Measurements from ENCODE around the gene PIAS1.
"Not testable (repeated sequence)": the region's sequence is repeated elsewhere in the genome, so short reads cannot be mapped to it uniquely, and the experiment has no call there.

Gene PIAS1

DNA sequence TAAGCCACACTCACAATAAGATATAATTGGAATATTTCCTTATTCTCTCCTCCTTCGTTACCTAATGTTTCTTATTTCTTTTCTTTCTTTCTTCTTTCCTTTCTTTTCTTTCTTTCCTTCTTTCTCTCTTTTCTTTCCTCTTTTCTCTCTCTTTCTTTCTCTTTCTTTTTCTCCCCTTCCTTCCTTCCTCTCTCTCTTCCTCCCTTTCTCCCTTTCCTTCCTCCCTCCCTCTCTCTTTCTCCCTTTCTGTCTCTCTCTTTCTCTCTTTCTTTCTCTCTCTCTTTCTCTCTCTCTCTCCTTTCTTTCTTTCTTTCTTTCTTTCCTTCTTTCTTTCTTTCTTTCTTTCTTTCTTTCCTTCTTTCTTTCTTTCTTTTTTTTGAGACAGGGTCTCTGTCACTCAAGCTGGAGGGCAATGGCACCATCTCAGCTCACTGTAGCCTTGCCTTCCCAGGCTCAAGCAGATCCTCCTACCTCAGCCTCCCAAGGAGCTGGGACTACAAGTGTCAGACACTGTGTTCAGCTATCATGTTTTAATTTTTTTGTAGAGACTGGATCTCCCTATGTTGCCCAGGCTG is 19.3 kb upstream of the PIAS1 start:
- no peak for FAIRE-seq

DNA sequence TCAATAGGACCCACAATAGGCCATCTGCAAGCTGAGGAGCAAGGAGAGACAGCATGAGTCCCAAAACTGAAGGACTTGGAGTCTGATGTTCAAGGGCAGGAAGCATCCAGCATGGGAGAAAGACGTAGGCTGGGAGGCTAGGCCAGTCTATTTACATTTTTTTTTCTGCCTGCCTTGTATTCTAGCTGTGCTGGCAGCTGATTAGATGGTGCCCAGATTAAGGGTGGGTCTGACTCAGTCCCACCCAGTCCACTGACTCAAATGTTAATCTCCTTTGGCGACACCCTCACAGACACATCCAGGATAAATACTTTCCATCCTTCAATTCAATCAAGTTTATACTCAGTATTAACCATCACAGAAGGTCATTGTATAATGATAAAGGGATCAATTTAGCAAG is 15.9 kb upstream of the PIAS1 start:
- FAIRE-seq, result no peak

DNA sequence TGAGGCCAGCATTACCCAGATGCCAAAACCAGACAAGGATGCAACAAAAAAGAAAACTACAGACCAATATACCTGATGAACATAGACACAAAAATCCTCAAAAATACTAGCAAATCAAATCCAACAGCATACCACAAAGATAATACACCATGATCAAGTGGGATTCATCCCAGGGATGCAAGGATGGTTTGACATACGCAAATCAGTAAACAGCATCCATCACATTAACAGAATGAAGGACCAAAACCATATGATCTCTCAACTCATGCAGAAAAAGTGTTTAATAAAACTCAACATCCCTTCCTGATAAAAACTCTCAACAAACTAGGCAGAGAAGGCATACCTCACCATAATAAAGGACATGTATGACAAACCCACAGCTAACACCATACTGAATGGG is 14.0 kb upstream of the PIAS1 start:
- FAIRE-seq, result no peak

DNA sequence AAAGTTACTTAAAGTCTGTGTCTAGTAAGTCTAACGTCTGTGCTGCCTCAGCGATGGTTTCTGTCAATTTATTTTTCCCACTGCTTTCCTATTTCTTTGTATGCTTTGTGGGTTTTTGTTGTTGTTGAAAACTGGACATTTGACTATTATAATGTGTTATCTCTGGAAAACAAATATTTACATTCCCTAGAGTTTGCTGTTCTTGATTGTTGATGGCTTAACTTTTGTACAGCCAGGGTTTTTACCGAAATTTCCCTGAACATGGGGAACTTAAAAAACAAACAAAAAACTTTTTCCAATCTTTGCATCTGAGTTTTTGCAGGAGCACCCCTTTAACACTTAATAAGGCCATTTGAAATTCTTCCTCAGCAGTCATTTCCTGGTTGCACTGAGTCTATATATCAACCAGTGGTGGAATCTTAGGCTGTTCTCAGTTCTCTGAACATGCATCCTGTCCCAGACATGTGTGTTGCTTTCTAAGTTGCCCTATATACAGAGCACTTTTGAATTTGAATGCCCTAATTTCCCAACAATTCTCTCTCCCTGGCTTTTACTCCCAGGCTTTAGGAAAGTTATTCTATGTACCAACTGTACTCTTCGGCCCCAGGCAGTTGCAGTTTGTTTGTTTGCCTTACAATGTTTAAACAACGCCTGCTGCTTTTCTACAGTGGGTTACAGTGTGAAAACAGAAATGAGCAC is 11.8 kb upstream of the PIAS1 start:
- FAIRE-seq, result no peak

DNA sequence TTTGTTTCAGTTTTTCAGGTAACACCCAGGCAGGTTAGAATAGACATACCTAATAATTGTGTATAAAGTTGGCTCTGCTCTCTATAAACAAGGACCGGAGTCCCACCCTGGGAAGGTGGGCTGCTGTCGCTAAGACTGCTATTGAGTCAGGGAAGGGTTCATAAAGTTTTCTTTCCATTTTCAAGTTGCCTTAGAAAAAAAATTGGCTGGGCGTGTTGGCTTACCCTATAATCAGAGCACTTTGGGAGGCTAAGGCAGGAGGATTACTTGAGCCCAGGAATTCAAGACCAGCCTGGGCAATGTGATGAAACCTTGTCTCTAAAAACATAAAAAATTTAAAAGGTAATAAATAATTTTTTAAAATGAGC is 11.3 kb upstream of the PIAS1 start:
- no peak for FAIRE-seq

DNA sequence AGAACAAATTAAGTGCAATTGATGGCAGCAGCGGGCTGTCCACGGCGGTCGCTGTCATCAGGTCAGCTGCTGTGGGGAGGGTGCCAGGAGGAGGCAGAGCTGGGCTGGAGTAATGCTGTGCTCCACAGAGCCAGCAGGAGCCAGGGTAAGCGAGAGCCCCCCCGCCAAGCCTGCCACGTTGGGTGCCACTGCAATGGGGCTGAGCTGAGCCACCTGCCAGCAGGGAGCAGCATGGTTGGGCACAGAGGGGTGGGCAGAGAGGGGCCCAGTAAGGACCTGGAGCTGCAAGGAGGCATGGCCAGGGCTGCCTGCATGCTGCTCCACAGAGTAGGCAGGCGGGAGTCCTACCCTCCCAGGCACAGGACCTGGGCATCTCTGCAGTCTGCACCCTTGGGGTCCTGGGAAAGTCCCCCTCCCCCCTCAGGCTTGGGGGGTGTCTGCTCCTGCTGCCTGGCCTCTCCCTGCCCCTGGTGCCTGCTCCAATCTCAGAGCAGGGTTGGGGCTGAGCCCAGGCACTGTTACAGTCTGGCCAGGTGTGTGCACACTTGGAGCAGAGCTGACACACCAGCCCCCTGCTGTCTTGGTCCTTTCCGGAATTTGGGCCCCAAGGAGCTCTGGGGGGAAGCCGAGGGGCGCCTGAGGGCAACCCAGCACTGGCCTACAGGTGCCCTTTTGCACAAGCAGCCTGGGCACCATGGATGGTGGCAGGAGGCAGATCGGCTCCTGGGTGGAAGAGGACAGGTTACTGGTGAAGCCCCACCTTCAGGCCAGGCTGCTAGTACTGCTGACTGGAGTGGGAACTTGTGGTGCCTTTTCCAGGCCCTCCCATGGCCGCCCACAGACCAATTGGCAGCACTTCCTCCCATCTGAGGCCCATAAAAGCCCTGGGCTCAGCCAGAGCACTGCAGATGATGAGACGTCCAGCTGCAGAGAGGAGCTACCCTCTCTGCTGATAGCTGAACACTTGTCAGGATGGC is 8.5 kb upstream of the PIAS1 start:
- no peak for FAIRE-seq

DNA sequence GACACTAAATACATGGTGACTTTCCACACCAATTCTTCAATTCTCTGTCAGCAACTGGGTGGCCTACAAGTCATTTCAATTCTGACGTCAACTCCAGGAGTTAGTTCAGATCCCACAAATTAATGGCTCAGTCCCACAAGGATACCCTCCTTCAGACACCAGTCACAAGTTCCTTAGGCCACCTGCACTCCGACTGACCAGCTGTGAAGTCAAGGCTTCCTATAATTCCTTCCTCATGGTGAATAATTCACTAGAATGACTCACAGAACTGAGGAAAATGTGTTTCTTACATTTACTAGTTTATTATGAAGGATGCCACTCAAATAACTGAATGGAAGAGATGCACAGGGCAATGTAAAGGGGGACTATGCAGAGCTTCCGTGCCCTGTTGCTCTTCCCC is 6.3 kb upstream of the PIAS1 start:
- no peak for FAIRE-seq

DNA sequence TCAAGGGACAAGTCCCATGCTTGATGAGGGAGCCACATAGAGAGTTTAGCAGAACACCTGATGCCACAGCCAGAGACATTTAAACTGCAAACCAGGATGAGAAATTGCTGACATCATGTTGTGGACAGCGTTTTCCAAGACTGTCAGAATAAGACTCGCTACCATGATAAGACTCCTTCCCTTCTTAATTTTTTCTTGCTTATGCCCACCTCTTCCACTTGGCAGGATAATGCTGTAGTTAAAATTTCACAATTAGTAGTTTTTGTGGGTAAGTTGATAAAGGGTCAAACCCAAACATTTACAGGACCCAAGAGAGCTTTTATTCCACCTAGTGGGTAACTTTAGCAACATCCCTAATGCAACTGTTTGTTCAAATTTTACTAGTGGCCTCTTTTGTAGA is 3.0 kb upstream of the PIAS1 start:
- FAIRE-seq, result no peak

DNA sequence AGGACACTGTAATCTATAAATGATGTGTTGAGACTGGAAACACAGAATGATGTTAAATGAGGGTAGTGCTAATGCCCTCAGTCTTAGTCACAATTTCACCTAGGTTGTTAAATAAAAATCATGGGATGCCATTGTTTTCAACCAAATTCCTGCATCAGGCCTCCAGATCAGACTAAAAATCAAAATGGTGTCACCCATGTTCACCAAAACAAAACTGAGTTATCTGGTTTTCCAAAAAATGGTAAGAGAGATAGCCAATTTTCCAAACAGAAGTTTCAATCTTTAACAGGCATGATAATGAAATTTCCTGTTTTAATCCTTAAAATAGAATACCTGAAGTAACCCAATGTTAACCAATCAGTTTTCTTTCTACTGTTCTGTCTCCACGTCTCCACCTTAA is 2.2 kb upstream of the PIAS1 start:
- FAIRE-seq, result no peak

DNA sequence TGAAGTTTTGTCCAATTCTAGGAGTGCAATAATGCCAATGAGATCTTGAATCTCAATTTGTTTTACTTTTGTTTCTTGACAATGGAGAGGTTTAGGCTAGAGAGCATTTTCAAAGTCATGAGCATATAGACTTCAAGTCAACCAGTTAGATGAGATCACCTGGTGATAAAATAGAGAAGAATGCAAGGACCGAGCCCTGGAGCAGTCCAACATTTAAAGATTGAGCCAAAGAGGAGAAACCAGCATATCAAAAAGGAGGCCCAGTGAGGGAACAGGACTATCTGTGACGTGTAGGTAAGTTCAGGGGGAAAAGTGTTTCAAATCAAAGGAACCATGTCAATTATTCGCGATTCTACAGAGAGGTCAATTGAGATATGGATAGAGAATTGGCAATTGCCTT is 1.7 kb upstream of the PIAS1 start:
- FAIRE-seq, result no peak

DNA sequence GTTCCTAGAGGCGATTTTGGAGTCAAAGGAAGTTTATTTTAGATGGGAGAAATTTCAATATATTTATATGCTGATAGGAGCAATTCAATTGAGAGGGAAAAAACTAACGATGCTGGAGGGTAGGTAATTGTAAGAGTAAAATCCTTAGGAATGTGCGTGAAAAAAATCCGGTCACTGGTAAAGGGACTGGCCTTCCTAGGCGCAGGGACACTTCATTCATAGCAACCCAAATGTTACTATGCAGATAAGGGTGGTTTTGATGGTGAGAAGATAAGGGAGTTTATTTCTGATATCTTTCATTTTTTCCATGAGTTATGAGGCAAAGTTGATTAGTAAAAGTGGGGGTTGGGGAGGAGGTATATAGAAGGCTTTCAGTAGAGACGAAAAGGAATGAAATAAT is 1.1 kb upstream of the PIAS1 start:
- FAIRE-seq, result no peak

DNA sequence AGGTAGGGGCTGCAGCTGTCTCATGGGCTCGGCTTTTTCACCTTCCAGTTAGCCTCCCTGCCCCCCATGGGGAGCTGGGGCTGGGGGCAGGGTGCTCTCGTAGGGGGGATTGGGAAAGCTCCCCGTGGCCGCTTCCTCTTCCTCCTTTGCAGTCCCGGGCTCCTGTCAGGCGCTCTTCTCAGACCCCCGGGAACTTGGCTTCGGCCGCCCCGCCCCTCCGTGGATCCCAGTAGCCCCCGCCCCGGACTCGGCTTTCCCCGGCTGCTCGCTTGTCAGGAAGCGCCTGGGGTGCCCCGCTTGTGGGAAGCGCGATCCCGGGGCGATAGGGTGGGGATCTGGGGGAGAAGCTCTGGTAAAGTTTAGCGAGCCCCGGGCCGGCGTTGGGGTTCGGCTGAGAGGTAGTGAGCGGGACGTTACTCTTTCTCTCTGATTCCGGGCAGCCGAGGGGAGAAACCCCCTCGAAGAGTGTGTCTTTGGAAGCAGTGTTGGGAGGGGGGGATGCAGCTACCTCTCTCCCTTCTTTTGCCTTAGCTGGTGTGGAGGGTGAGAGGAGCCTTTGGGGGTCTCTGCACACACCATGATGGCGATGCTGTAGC is 611 bp downstream of the PIAS1 start:
- no peak for FAIRE-seq

DNA sequence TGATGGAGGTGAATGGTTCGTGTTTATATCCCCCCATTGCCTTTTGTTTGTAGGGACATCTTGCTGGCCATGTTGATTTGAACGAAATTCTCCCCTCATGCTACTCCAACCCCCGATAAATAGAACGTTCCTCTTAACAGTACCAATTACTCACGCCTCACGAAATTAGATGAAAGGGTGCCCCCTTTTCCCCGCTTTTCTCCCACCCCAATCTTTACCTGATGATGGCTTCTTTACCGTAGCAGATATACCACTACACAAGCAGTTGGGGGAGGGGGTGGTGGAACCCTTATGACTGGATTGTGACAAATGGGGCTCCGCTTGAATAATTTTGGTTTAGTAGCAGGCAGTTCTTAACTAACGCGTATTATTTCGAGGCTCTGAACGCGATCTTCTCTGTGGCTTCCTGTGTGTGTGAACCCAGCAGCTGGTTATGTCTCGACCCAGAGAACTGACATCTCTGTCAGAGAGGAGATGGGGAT is 1.1 kb downstream of the PIAS1 start:
- no peak for FAIRE-seq

DNA sequence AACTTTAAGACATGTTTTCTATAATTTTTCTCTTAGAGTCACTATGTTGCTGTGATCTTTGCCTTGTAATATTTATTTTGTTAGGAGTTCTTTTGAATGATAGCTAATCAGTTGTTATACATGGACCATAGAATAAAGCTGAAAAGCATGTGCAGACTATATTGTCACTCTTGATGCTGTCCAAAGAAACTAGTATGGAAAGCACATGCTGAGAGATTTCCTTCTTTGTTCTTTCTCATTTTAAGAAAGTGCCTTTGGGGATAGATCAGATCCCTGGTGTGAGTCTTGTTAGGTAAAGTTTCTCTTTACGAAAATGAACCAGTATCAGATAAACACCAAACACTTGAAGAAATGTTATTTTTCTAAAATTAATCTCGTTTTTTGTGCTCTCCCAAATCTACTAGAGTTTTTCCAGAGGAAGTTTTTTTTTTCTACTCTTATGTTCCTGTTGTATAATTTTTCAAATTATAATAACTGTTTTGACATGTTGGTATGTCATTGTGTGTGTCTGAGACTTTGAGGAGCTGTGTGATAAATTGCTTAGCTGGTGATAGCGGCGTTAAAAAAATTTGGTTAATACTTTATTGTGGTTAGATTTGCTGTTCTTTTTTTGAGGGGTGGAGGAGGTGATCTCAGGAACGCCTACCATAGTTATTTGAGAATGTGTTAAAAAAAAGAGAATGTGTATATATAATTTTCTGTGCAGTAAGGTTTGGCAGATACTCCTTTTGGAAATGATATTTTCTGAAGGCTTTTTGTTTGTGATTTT is 2.2 kb downstream of the PIAS1 start:
- FAIRE-seq, result no peak

DNA sequence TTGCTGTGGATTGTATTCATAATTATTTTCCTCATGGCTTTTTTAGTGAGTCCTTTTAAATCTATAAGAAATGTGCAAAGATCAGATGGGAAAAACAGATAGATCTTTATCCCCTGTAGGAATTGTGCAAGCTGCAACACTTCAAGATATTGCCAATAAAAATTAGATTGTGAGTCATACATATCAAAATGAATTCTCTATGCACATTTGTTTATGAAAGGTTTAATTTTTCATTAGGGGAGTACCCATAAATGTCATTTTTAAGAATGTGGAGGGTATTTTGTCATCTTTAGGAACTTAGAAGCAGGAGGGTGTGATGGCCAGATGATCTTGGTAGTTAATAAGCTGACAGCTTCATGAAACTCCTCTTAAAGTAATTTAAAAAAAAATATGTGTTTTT is 2.9 kb downstream of the PIAS1 start:
- no peak for FAIRE-seq

DNA sequence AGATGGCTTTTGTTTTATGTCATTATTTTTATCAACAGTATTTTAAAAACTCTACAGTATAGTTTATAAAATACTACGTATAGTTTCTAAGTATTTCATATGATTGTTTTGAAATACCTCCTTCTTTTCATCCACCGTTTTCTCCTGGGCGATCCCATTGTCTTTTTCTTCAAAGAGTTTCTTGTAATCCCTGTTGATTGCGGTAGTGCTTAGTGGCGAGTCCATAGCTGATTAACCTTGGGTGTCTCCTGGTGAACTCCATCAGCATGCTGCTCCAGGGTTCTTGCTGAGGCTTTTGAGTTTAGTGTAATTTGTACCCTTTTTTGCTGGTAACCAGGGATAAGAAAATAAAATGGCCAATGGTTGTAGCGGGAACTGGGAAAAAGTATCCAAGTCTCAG is 3.6 kb downstream of the PIAS1 start:
- no peak for FAIRE-seq

DNA sequence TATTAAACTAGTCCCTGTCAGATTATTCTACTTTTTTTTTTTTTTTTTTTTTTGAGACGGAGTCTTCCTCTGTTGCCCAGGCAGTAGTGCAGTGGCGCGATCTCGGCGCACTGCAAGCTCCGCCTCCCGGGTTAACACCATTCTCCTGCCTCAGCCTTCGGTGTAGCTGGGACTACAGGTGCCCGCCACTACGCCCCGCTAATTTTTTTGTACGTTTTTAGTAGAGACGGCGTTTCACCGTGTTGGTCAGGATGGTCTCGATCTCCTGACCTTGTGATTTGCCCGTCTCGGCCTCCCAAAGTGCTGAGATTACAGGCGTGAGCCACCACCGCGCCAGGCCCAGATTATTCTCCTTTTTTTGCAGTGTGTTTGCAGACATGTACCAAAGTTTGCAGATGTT is 4.9 kb downstream of the PIAS1 start:
- not testable (repeated sequence) for FAIRE-seq

DNA sequence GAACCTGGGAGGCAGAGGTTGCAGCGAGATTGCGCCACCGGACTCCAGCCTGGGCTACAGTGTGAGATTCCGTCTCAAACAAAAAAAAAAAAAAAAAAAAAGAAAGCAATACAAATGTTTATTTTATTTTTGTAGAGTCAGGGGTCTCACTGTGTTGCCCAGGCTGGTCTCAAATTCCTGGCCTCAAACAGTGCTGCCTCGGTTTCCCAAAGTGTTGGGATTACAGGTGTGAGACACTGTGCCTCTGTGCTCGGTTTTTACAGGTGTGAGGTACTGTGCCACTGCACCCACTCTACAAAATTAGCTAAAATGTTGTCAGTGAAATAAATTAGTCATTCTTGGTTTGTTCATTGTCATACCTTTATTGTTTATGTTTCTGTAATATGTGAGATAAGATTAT is 5.5 kb downstream of the PIAS1 start:
- no peak for FAIRE-seq

DNA sequence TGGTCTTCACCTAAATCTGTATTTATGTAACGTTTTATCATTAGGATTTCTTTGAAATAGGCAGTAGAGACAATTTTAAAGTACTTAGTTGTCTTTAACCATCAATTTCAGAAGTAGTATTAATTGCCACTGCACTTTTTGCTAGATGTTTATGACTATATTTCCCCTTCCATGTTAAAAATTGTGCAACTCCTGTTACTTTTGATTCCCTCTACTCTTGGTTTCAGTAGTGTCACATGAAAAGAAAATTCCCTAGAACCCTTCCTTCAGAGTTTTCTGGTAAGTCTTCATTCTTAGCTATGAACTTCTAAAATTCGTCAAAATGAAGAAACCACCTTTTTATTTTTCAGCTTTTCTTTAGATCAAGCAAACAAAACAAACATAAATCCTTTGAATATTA is 7.1 kb downstream of the PIAS1 start:
- FAIRE-seq, result no peak

DNA sequence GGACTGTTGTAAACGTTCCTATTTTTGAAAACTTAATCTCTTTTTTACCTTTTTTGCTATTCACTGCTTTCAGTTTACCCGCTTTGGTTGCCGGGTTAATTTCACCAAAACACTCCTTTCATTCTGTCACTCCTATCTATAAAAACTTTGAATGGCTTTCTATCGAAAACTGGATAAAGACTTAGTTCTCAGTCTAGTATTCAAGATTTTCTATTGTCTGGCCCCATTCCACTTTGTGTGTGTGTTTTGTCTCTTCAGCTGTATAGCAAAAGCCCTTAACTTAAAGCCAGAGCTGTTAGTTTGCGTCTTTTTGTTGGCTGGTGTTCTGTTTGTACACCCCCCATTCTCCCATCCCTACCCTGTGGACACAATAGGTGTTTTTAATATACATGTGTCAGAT is 7.5 kb downstream of the PIAS1 start:
- no peak for FAIRE-seq

DNA sequence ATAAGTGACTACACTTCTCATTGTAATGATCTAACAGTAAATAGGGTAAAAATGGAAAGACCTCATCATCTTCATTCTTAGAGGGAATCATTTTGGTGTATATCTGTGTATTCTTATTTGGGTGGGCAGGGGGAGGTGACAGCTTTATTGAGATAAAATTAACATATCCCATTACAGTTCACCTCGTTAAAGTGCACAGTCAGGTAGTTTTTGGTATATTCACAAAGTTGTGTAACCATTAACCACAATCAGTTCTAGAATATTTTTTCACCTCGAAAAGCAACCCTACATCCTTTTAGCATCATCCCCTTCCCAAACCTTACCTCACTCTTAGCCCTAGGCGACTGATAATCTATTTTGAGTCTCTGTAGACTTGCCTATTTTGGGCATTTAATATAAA is 8.1 kb downstream of the PIAS1 start:
- FAIRE-seq, result no peak

DNA sequence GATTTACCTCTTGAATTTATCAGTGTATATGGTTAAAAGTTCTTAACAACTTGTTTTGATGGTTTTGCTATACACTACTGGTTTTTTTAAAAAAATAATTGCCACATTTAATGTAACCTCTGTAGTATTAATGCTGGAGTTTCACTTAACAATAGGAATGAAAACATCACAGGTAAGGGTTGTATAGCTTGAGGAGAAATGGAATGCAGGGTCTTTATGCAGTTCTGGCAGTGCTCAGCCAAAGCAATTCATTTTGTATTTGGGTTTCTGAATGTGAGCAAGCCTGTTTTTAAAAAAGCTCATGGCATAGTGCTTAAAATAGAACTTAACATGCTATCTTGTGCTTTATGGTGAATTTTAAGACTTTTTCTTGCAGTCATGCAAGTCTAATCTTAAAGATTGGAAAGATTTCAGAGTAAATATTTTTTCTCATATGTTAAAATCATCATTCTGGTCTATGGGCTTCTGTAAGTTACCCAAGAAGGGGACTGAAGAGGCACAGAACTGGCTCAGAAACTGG is 8.9 kb downstream of the PIAS1 start:
- FAIRE-seq, result no peak

Data from colon (tissue), 2 donors.